Measurements from ENCODE around the gene SYTL3. TPM values are rescaled to one million over a fixed set of nuclear protein-coding genes. Genes with fewer than 3 reads are reported as not detected.

The SYTL3 gene
- total RNA-seq, 4 donors from 2014 or later: 2.4 to 6.4 (median 2.9) TPM

GRCh38 chr6:158808941-158809678 lies 159.3 kb downstream of the SYTL3 start:
- Histone ChIP-seq H3K9me3 (no peaks in the 10 kb centered on the region), H3K4me1 (peaks cover 35 to 90% (median 60%) of the 10 kb centered on the region in 4 donors), H3K36me3 (no peaks in the 10 kb centered on the region), H3K4me3 (no peak overlapping the region), H3K27ac (peak overlapping the region; percentile 60 to 77 (median 66)), H3K27me3 (no peaks in the 10 kb centered on the region)
- intact Hi-C loops (cut with DNase I; ENCODE audit: low total_unique reads): no loop called here
- no peak for DNase-seq
- in situ Hi-C loops (cut with MboI; ENCODE audit: low pct_ligation_motif_present in 1 of 4, low pct_unique_long_range_greater_than_20kb in 1 of 4, low sequenced_read_pairs in 3 of 4): no loop called here
- 32 to 38% methylated on average over 7 to 8 of the region's 8 CpGs for WGBS, 2 donors (ENCODE audit: low coverage in 1 of 2)
- TF ChIP-seq EP300 (IDR thresholded peaks at IDR 0.05; ENCODE audit: low read depth) (no peak), POLR2A (IDR thresholded peaks at IDR 0.05) (peak; percentile 48), CTCF (IDR thresholded peaks at IDR 0.05) (no peak), POLR2AphosphoS5 (IDR thresholded peaks at IDR 0.05) (peak in 1 of 3 donors; percentile 69)

GRCh38 chr6:158810155-158811095 lies 160.6 kb downstream of the SYTL3 start:
- no peak overlapping the region for H3K4me3 ChIP-seq
- peaks cover 40 to 93% (median 67%) of the 10 kb centered on the region in 4 donors for H3K4me1 ChIP-seq
- TF ChIP-seq CTCF (IDR thresholded peaks at IDR 0.05) (no peak), POLR2AphosphoS5 (IDR thresholded peaks at IDR 0.05) (peak in 1 of 3 donors; percentile 15)
- 57 to 59% methylated on average over 9 of the region's 9 CpGs for WGBS, 2 donors (ENCODE audit: low coverage in 1 of 2)
- DNase-seq: no peak
- no peaks in the 10 kb centered on the region for H3K36me3 ChIP-seq
- peak overlapping the region; percentile 60 to 77 (median 66) for H3K27ac ChIP-seq
- intact Hi-C loops (cut with DNase I; ENCODE audit: low total_unique reads): no loop called here
- no peaks in the 10 kb centered on the region for H3K27me3 ChIP-seq
- in situ Hi-C loops (cut with MboI; ENCODE audit: low pct_ligation_motif_present in 1 of 4, low pct_unique_long_range_greater_than_20kb in 1 of 4, low sequenced_read_pairs in 3 of 4): loop anchor here in 1 of 4 donors (10.0 kb wide), 1 partner anchor 54 kb away; no protein-coding TSS in a partner anchor
- H3K9me3 ChIP-seq: no peaks in the 10 kb centered on the region

DNA sequence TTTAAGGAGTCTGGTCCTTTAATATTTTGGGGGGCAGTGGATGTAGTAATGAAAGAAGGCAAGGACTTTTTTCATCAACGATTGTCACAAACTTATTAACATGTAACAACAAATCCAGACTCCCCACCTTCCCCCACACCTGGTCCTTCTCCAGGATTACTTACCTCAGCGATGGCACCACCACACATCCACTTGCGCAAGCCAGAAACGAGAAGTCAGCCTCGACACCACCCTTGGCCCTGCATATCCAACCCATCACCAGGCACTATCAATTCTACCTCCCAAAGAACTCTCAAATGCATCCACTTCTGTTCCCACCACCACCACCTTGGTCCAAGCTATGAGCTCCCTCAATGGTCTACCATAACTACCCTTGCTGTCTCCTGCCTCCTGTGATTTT lies 162.8 kb downstream of the SYTL3 start:
- no peak overlapping the region for H3K4me3 ChIP-seq

More for the DNA sequence above, 162.8 kb downstream of the SYTL3 start:
- Histone ChIP-seq H3K27ac (peak overlapping the region in 2 of 4 donors; percentile 4 to 100), H3K4me1 (peaks cover 36 to 95% (median 63%) of the 10 kb centered on the region in 4 donors), H3K9me3 (no peaks in the 10 kb centered on the region), H3K27me3 (no peaks in the 10 kb centered on the region), H3K36me3 (no peaks in the 10 kb centered on the region)
- in situ Hi-C loops (cut with MboI; ENCODE audit: low pct_ligation_motif_present in 1 of 4, low pct_unique_long_range_greater_than_20kb in 1 of 4, low sequenced_read_pairs in 3 of 4): loop anchor here in 1 of 4 donors (10.0 kb wide), 1 partner anchor 52 kb away; no protein-coding TSS in a partner anchor
- no peak for TF ChIP-seq POLR2A (IDR thresholded peaks at IDR 0.05)
- no peak for TF ChIP-seq CTCF (IDR thresholded peaks at IDR 0.05)
- TF ChIP-seq POLR2AphosphoS5 (IDR thresholded peaks at IDR 0.05): no peak
- DNase-seq: no peak
- intact Hi-C loops (cut with DNase I; ENCODE audit: low total_unique reads): no loop called here
- WGBS, 2 donors (ENCODE audit: low coverage in 1 of 2): 85 to 86% methylated on average over 4 to 5 of the region's 5 CpGs
